ENCODE results near the gene LOXL3.

LOXL3 gene

DNA sequence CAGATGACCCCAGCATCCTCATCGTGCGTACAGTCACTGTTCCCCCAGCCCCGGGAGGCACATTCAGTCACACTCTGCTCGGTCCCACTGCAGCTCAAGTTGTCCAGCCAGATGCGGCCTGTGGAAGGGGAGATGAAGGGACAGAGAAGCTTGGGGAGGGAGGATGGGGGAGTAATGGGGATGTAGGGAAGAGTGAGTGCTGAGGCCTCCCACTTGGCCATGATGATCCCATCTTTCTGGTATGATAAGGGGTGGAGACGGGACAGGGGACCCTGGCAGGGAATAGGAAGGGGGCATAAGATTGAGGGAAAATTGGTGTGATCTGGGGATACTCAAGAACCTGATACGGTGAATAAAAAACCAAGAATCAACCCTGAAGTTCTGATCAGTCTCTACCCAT, 3.5 kb downstream of the LOXL3 start:
- ATAC-seq (replicated peaks) (no peak), DNase-seq (no peak)
- peaks cover 23 to 44% of the 10 kb centered on the region in 2 donors for H3K4me1 Mint-ChIP-seq
- no peaks in the 10 kb centered on the region for H3K9me3 Mint-ChIP-seq
- peak overlapping the region; percentile 81 to 86 for H3K4me3 Mint-ChIP-seq
- H3K27ac Mint-ChIP-seq = no peak overlapping the region
- peaks cover 6 to 24% of the 10 kb centered on the region in 2 donors for H3K36me3 Mint-ChIP-seq
- H3K27me3 Mint-ChIP-seq = peaks cover 24 to 48% of the 10 kb centered on the region in 2 donors

GRCh38 chr2:74548900-74549826, 4.6 kb downstream of the LOXL3 start:
- ATAC-seq (replicated peaks) = peak; percentile 65 to 68
- peak overlapping the region; percentile 81 to 86 for H3K4me3 Mint-ChIP-seq
- peaks cover 24 to 41% of the 10 kb centered on the region in 2 donors for H3K4me1 Mint-ChIP-seq
- DNase-seq = no peak
- H3K36me3 Mint-ChIP-seq = peaks cover 2 to 17% of the 10 kb centered on the region in 2 donors
- peaks cover 24 to 48% of the 10 kb centered on the region in 2 donors for H3K27me3 Mint-ChIP-seq
- no peaks in the 10 kb centered on the region for H3K9me3 Mint-ChIP-seq
- H3K27ac Mint-ChIP-seq = peak overlapping the region; percentile 81

GRCh38 chr2:74548285-74548899, 5.3 kb downstream of the LOXL3 start:
- peaks cover 22 to 36% of the 10 kb centered on the region in 2 donors for H3K4me1 Mint-ChIP-seq
- ATAC-seq (replicated peaks) (no peak), DNase-seq (no peak)
- peak overlapping the region; percentile 78 to 86 for H3K4me3 Mint-ChIP-seq
- peaks cover 24 to 48% of the 10 kb centered on the region in 2 donors for H3K27me3 Mint-ChIP-seq
- peak overlapping the region; percentile 73 for H3K27ac Mint-ChIP-seq
- H3K36me3 Mint-ChIP-seq = peaks cover 2 to 17% of the 10 kb centered on the region in 2 donors
- H3K9me3 Mint-ChIP-seq = no peaks in the 10 kb centered on the region

GRCh38 chr2:74546004-74546403, 7.7 kb downstream of the LOXL3 start:
- Mint-ChIP-seq H3K36me3 (peaks cover 4 to 17% of the 10 kb centered on the region in 2 donors), H3K4me3 (no peak overlapping the region), H3K9me3 (no peaks in the 10 kb centered on the region), H3K27me3 (peaks cover 24 to 41% of the 10 kb centered on the region in 2 donors), H3K27ac (no peak overlapping the region), H3K4me1 (peaks cover 15 to 30% of the 10 kb centered on the region in 2 donors)
- DNase-seq (no peak), ATAC-seq (replicated peaks) (no peak)

DNA sequence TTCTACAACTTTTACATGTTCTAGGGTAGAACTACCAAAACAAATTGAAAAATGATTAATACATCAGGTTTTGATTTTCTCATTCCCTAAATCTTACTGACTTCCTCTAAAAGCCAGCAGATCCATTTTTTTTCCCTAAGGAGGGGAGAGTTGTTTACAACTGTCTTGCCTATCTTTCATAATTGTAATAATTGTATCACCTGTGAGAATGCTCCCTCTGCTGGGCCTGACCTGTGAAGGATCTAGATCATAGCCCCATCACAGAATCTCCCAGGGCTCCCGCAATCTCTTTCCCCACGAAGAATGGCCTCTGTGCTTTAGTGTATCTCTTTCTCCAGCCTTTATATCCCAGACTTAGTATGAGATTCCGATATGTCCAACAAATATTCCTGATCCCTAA, 9.1 kb downstream of the LOXL3 start:
- H3K4me1 Mint-ChIP-seq = peaks cover 11 to 29% of the 10 kb centered on the region in 2 donors
- H3K27me3 Mint-ChIP-seq = peaks cover 18 to 27% of the 10 kb centered on the region in 2 donors
- no peak overlapping the region for H3K4me3 Mint-ChIP-seq

GRCh38 chr2:74542978-74543377, 10.8 kb downstream of the LOXL3 start:
- peaks cover 11 to 18% of the 10 kb centered on the region in 2 donors for H3K27me3 Mint-ChIP-seq
- H3K4me1 Mint-ChIP-seq = peaks cover 24 to 35% of the 10 kb centered on the region in 2 donors
- peaks cover 2 to 11% of the 10 kb centered on the region in 2 donors for H3K36me3 Mint-ChIP-seq
- no peaks in the 10 kb centered on the region for H3K9me3 Mint-ChIP-seq
- no peak overlapping the region for H3K27ac Mint-ChIP-seq
- ATAC-seq (replicated peaks) = no peak
- DNase-seq = no peak
- no peak overlapping the region for H3K4me3 Mint-ChIP-seq

More for the DNA sequence above, 9.1 kb downstream of the LOXL3 start:
- DNase-seq = no peak
- no peak for ATAC-seq (replicated peaks)
- H3K27ac Mint-ChIP-seq = no peak overlapping the region
- no peaks in the 10 kb centered on the region for H3K9me3 Mint-ChIP-seq
- peaks cover 4 to 11% of the 10 kb centered on the region in 2 donors for H3K36me3 Mint-ChIP-seq

GRCh38 chr2:74540291-74540690, 13.5 kb downstream of the LOXL3 start:
- ATAC-seq (replicated peaks) = no peak
- no peaks in the 10 kb centered on the region for H3K27me3 Mint-ChIP-seq
- H3K27ac Mint-ChIP-seq = peak overlapping the region; percentile 43
- peaks cover 2 to 13% of the 10 kb centered on the region in 2 donors for H3K36me3 Mint-ChIP-seq
- no peak overlapping the region for H3K4me3 Mint-ChIP-seq
- no peak for DNase-seq
- peaks cover 39 to 50% of the 10 kb centered on the region in 2 donors for H3K4me1 Mint-ChIP-seq
- no peaks in the 10 kb centered on the region for H3K9me3 Mint-ChIP-seq

DNA sequence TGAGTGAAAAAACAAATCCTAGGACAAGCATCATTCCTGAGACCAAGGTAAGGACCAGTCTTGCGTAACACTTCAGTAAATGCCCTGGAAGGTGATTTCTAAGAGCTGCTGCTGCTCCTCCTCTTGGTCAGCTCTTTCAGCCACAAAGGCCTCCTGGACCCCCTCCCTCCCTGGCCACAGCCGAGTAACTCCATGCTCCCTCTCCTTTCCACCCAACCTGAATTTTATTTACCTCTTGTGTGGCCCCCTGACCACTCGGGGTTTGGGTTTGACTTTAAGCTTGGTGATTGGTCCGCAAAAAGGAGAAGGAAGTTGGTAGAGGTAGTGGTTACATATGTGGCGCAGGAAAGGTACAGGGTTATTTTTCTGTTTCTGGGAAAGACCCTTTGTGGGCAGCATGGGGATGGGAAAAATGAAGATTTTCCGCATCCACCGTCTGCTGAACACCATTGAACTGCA, 14.8 kb downstream of the LOXL3 start:
- ATAC-seq (replicated peaks) (peak; percentile 80 to 87), DNase-seq (no peak)
- Mint-ChIP-seq H3K9me3 (no peaks in the 10 kb centered on the region), H3K4me1 (peaks cover 38 to 53% of the 10 kb centered on the region in 2 donors), H3K36me3 (peaks cover 4 to 19% of the 10 kb centered on the region in 2 donors), H3K4me3 (peak overlapping the region; percentile 61 to 73), H3K27ac (peak overlapping the region; percentile 89), H3K27me3 (no peaks in the 10 kb centered on the region)

- Mint-ChIP-seq H3K27me3 (no peaks in the 10 kb centered on the region), H3K36me3 (peaks cover 11 to 29% of the 10 kb centered on the region in 2 donors)
- DNase-seq = no peak
Observed at GRCh38 chr2:74537140-74537539, 16.6 kb downstream of the LOXL3 start.

DNA sequence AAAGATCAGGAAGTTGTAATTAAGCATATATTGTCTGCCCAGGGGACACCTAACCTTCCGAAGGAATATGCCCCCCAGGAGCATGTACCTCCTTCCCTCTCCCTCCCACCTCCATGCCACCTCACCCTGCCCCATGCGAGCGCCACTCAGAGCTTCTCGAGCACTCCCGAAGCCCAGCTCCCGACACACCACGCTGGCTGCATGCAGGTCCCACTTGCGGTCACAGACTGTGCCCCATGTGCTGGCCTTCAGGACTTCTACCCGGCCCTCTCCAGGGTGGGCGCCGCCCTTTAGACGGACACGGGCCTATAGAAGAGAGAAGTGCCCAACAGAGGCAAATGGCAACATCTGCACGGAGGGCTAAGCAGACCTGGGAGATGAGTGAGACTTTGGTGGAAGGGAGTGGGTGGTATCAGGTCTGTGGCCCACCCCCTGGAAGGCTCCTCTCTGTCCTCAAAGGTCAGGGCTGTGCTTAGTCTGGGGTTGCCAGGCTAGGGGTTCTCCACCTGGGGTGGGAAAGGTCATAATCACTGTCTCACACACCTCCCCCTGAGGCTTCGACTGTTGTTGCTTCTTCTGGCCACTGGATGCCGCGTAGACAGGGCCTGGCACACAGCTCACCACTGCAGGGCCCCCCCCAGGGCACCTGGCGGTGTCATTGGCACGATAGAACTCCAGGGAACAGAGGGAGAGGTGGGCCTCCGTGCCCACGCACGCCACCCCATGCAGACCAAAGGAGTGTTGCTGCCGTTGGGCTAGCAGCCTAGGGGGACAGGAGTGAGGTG, 17.4 kb downstream of the LOXL3 start:
- Mint-ChIP-seq H3K4me3 (no peak overlapping the region), H3K27me3 (no peaks in the 10 kb centered on the region), H3K9me3 (no peaks in the 10 kb centered on the region), H3K36me3 (peaks cover 11 to 37% of the 10 kb centered on the region in 2 donors), H3K27ac (no peak overlapping the region), H3K4me1 (peaks cover 48 to 59% of the 10 kb centered on the region in 2 donors)
- ATAC-seq (replicated peaks) (peak; percentile 46 to 61), DNase-seq (no peak)

More at GRCh38 chr2:74537140-74537539, 16.6 kb downstream of the LOXL3 start:
- no peak for ATAC-seq (replicated peaks)
- H3K9me3 Mint-ChIP-seq = no peaks in the 10 kb centered on the region
- no peak overlapping the region for H3K4me3 Mint-ChIP-seq
- H3K4me1 Mint-ChIP-seq = peaks cover 42 to 54% of the 10 kb centered on the region in 2 donors
- no peak overlapping the region for H3K27ac Mint-ChIP-seq

DNA sequence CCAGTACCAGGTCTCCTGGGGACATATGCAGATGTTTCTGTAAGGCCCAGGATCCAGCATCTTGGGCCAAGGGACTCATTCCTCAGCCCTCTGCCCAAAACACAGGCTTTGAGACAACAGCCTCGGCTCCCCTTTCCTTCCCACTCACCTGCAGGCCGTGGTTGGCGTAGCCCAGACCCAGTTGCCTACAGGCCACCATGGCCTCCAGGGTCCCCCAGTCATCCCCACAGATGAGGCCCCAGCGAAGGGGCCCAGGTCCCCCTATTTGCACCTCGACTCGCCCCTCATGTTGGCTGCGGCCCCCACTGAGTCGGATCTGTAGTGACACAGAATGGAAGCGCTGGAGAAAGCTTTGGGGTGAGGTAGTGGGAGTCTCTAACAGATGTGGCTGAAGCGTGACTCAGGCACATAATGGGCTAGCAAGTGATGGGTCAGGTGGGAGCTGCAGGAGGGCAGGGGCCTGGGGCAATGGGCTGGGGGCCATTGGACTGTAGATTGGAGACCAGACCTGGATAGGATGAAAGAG, 18.2 kb downstream of the LOXL3 start:
- Mint-ChIP-seq H3K36me3 (peaks cover 15 to 45% of the 10 kb centered on the region in 2 donors), H3K9me3 (no peaks in the 10 kb centered on the region), H3K27ac (no peak overlapping the region), H3K27me3 (no peaks in the 10 kb centered on the region), H3K4me1 (peaks cover 55 to 67% of the 10 kb centered on the region in 2 donors), H3K4me3 (no peak overlapping the region)
- no peak for ATAC-seq (replicated peaks)
- DNase-seq = no peak

DNA sequence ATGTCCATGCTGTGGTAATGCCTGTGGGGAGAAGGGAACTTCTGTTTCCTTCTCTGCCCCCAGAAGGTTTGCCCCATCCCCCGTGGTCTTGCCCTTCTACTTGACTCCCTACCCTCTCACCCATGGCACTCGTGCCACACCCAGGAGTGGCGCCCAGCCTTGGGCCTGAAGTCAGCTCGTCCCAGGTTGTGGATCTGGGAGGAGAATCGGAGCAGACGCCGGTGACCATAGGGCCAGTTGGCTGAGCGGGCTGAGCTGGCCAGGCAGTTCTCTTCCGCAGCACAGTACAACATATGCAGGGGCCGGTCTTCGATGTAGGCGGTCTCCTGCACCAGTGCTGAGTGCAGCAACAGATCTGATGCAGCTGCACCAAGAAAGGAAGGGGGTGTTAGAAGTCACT, 19.3 kb downstream of the LOXL3 start:
- Mint-ChIP-seq H3K27ac (no peak overlapping the region), H3K36me3 (peaks cover 15 to 46% of the 10 kb centered on the region in 2 donors), H3K9me3 (no peaks in the 10 kb centered on the region), H3K27me3 (no peaks in the 10 kb centered on the region), H3K4me3 (no peak overlapping the region), H3K4me1 (peaks cover 50 to 60% of the 10 kb centered on the region in 2 donors)
- DNase-seq (no peak), ATAC-seq (replicated peaks) (no peak)

DNA sequence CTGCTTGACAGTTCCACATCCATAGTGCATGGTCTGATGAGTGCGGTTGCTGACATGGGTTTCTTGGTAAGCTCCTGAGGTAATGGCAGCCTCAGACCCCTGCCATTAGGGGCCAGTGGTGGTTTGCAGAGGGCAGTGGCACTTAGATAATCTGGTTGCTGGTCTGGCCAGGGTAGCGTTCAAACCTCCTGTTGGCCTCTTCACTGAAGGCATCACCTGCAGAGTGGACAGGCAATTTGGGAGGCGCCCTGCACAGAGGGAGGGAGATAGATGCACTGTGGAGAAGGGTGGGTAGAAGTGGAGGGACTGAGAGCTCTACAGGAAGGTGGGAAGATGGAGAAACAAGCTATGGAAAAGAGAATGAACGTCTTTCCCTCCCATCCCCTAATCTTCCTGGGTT, 20.3 kb downstream of the LOXL3 start:
- no peaks in the 10 kb centered on the region for H3K27me3 Mint-ChIP-seq
- H3K9me3 Mint-ChIP-seq = no peaks in the 10 kb centered on the region
- H3K4me1 Mint-ChIP-seq = peaks cover 42 to 53% of the 10 kb centered on the region in 2 donors
- no peak overlapping the region for H3K27ac Mint-ChIP-seq
- ATAC-seq (replicated peaks) = no peak
- no peak overlapping the region for H3K4me3 Mint-ChIP-seq
- no peak for DNase-seq
- peaks cover 20 to 51% of the 10 kb centered on the region in 2 donors for H3K36me3 Mint-ChIP-seq
